Caki2 (cell line): ENCODE data around the gene ZNRF3. TPM values are rescaled to one million over a fixed set of nuclear protein-coding genes. Genes with fewer than 3 reads are reported as not detected.

Source experiments
- DNase-seq: peaks from one replicate; pipeline ENCODE4 v3.0.0-alpha.2; 2015; ENCODE audit warnings: low read depth
- in situ Hi-C: cut with HindIII; loops from 2 replicates; pipeline ENCODE4 v1.10.0; 2016; ENCODE audit warnings: low sequenced_read_pairs, low pct_unique_long_range_greater_than_20kb, mixed read lengths
- total RNA-seq: library from RNA; depleted of rRNA; stranded (reverse); fragments of >200 nt; shearing (Covaris generic); gene quantifications from 2 replicates; pipeline ENCODE4 v1.2.3, GENCODE V29; 2014; ENCODE audit warnings: low replicate concordance

The ZNRF3 gene
- total RNA-seq, 1 experiment from 2014 or later = 11.1 TPM

DNA sequence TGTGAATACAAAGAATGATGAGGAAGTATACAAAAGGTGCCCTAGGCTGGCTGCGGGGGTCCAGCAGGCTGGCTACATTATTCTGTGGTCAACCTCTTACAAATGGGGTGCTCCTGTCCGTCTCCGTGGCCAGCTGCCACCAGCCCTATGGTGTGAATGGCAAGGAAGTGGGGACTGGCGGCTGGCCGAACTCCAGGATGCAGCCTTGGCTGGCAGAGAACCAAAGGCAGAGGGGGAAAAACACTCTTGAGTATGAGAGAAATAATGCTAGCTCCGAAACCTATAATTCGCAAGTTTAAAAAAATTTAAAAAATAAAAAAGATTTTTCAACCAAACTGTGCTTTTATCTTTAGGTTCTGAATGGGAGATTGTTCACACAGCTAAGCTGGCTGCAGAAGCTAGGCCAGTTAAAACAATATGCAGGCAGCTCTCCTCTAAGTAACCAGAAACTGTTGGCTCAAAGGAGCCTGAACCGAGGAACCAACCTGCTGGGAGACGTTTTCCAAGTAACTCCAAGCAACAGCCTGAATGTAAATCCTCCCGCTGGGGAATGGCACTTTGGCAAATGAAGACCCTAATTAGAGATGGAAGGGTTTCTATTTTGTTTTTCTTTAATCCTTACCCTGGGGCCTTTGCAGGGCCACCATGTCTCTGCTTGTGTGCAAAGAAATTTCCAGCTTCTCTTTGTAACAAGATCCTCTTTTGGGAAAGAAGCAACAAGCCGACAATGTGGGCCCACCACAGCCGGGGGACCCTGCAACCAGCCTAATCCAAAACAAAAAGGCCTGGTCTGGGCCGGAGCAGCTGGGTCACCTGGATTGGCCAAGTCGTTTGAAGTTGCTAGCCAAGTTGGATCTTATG, 128.1 kb downstream of the ZNRF3 start:
- no peak for DNase-seq
- in situ Hi-C loops = no loop called here

DNA sequence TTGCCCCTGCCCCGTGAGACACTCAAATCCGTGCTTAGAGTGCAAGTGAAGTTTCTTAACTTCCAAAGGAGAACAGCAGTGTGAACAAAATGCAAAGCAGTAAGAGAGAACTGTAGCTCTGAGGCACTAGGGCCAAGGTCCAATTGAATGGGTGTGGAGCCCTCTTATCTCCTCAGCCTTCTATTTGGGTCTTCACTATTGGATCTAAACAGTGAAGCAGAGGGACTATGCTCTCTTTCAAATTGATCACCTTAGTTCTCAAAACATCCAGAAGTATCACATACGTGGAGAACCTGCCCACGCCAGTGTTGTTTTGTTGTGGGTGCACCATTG, 128.7 kb downstream of the ZNRF3 start:
- DNase-seq = no peak
- in situ Hi-C loops = no loop called here

DNA sequence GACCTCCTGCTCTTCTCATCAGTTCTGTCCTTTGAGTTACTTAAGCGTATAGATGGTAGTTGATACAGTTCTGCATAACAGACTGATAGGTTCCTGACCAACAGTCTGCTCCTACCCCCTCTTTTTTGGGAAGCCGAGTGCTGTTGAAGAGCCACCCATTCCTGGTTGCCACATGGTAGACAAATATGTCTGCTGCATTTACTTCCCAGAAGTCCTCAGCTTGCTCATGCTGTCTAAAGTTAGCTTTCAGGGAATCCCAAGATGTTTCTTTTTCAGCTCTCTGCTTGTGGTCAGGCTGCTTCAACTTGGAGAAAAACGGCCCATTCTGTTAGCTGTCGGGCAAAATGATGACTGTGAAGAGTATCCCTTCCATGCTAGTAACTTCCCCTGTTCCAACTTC, 129.6 kb downstream of the ZNRF3 start:
- DNase-seq = no peak
- in situ Hi-C loops = no loop called here

DNA sequence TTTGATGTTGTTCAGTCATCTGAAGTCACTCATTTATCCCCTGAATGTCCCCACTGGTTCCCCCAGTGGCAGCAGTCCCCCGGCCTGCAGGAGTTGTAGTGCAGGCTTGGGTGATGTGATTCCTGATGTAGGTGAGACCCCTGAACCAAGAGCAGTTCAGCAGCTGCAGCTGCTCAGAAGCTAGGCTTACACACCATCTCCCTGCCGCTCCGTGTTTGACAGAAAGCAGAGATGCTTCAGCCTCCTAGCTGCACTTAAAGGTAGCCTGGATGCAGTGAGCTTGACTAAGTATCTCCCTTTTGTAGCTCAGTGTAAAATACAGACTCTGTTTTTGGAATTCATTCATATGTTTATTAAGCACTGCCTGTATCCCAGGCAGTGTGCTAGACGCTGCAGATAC, 130.9 kb downstream of the ZNRF3 start:
- in situ Hi-C loops = no loop called here
- DNase-seq = no peak

DNA sequence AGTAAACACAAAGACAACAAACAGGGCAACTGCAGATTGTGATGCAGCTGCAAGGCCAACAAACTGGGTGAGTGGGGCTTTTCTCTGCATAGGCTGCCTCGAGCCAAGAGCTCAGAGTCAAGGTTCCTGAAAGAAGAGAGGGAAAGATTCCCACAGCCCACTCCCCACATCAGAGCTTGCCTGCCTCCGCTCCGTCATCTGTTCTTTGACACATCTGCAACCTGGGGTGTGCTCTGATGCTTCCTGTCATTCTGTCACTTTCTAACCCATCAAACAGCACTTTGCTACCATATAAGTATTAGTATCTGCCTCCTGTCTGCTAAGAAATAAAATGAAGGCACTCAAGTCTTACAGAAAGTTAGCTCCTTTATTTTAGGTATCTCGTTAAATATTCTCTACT, 131.4 kb downstream of the ZNRF3 start:
- no peak for DNase-seq
- in situ Hi-C loops = no loop called here

DNA sequence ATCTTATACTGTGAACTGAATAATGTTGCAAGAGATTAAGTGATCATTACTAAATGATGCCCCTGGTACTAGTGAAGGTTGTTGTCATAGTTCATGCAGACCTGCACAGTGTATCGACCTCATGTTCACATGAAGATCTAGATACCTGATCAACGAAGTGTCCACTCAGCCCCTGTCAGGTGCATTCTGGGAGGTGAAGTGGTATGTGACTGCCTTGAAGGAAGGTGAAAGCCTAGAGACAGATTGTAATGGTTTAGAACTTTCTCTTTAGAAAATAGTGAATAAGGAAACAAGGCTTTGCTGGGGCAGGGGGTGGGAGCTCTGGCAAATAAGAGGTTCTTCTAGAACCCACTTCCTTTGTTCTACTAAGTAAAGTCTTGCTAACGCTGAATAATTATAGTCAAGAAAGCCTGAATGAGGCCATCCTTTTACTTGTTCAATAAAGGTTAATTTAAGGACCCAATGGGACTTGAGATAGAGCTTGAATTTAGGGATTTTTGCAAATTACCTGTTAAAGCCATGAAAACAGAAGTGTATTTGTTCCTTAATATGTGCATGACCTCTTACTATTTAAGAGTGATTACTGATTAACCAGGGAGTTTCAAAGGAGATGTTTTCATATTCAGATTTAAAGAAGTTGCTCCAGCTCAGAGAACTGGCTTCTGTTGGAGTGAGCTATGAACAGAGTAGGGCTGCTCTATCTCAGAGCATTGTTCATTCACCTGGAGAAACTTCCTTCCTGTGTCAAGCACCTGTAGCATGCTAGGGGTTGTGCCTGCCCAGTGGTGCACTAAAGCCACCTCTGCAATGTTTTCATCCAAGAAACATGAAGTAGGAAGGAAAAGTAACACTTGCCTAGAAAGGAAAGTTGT, 132.9 kb downstream of the ZNRF3 start:
- peak; percentile 57 for DNase-seq

DNA sequence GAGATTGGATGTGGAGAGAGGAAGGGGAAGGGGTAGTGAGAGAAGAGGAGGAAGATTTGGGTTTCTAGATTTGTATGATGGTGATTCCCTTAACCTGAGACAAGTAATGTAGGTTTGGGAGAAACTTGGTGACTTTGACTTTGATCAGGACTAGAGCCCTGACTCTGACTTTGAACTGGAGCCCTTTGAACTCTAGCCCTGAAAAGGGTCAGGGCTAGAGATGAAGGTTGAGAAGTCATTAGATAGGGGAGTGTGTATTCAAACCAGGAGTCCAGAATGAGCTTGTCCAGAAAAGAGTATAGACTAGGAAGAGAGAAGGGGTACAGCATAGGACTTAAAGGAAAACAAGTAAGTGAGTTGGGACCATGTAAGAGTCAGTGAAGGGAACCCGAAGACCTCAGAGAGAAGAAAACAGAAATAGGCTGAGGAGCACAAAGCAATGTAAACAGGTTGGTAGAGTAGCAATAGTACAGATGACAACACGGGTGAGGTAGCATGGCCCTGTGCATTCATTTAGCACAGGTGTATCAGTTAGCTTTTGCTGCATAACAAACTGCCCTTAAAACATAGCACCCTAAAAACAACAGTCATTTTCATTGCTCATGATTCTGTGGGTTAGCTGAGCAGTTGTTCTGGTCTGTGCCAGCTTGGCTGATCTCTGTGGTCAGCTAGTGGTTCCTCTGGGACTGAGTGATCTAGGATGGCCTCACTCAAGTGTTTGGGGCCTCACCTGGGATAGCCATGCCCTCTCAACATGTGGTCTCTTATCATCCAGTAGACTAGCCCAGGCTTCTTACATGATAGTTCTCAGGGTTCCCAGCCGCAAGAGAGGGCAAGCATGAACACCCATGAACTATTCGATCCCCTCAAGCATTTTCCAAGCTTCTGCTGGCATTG, 135.2 kb downstream of the ZNRF3 start:
- in situ Hi-C loops = no loop called here
- DNase-seq = no peak

More for the DNA sequence above, 132.9 kb downstream of the ZNRF3 start:
- in situ Hi-C loops = no loop called here

DNA sequence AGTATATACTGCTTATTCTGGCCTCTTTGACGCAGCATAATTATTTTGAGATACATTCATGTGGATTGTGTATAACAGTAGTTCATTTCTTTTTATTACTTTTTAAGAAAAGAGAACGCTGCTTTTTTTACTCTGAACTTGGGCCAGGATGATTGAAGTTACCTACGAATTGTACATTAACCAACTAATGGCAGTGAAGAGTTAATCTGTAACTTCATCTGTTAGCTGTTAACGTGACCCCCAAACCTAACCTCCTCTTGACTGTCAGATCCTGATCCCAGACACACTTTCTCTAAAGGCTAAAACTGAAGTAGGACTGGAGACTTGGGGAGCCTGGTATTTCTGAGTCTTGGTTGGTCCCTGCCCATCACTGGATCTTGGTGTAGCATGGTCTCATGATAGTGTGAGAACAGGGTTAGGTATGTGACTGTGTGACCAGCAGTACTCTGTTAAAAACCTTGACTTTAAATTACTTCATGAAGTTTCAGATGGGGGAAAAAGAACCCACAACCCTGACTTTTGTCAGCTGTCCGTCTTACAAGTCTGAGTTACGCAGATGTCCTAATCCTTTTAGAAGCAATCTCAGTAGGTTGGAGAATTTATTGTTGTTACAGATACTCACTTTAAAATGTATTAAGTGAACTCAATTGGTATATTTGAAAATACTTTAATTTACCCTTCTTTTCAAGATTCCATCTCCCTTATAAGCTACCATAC, 138.9 kb downstream of the ZNRF3 start:
- peak; percentile 83 for DNase-seq
- in situ Hi-C loops = no loop called here

DNA sequence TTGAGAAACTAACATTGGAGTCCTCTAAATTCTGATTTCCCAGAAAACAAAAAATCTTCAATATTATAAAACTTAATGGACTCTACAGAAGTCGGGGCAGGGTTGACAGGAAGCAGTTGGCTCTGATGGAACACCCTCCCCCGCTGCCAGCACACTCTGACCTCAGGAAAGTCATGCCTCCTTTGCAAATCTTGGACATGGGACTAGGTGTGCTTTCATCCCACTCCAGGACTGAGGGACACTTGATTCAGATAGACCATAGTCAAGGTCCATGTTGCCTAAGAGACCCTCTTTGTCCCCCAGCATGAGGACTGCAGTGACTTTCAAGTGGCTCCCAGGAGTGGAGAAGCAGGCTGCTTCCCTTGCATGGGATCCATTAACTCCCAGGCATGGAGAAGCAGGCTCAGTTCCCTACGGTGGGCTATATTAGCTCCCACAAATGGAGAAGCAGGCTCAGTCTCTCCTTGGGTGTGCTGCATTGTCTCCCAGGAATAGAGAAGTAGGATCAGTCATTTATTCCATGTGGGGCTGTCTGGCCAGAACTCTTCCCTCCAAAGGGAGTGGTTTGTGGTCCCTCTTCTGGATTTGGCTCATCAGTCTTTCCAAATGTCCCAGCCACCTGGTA, 139.9 kb downstream of the ZNRF3 start:
- in situ Hi-C loops = no loop called here
- DNase-seq = no peak

DNA sequence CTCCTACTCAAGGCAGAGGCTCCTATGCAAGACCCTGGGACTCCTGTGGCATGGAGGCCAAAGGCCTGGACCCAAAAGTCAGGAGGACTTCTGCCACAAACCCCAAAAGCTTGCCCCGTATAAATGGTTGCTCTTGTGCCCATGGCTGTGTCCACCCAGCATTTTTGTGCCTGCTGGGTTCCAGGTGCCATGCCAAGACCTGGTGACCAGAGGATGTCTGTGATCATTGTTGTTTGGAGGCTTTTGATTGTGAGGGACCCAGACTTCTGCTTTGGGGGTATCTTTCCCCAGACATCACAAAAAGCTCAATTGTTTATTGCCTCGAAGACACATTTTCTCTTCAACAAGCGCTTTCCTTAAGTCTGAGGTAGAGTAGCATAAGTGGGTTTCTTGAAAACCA, 143.2 kb downstream of the ZNRF3 start:
- in situ Hi-C loops = no loop called here
- no peak for DNase-seq

DNA sequence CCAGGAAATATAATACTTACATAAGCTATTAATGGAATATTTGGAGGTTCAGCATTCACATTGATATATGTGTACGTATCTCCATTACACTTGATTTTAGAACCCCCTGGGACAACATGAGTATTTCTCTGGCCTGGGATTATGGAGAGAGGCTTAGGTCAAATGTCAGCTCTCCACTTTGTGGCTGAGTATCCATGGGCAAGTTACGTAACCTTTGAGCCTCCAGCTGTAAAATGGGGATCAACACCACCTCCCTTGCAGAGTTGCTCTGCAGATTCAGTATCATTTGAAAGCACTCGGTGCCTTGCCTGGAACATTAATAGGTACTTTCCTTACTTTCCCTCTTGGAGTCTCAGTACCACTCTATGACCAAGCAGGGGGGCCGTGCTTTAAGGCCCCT, 145.1 kb downstream of the ZNRF3 start:
- no peak for DNase-seq
- in situ Hi-C loops = no loop called here

DNA sequence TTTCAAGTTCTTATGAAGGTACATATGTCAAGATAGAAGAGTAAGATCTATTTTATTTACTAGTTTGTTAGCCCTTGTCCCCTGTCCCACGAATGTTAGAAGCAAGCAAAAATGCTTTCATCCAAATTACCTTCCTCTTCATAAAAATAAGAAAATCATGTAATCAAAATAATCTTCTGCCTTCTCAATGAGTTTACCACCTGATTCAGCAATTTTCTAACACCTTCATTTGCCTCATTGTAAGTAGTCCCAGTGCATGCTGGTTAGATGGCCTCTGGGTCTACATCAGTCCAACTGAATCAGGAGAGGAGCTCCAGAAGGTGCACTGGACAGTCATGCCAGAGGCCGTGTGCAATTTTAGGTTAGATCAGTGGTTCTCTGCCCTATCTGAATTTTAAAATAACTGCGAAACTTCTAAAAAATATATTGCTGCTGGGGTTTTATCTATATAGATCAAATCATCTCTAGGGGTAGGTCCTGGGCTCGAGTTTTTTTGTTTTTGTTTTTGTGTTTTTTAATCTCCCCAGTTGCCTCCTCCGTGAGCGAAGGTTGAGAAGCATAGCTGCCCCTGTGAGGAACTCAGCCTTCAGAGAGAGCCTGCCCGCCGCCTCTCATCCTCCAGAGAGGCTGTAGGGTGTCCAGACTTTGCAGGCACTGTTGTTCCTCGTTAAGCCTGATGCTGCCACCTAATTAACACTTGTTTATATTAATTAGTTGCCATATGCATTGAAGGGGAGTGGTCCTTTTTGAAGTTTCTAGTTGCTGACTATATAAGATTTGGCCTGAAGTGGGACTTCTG, 146.0 kb downstream of the ZNRF3 start:
- in situ Hi-C loops = no loop called here
- DNase-seq = no peak

DNA sequence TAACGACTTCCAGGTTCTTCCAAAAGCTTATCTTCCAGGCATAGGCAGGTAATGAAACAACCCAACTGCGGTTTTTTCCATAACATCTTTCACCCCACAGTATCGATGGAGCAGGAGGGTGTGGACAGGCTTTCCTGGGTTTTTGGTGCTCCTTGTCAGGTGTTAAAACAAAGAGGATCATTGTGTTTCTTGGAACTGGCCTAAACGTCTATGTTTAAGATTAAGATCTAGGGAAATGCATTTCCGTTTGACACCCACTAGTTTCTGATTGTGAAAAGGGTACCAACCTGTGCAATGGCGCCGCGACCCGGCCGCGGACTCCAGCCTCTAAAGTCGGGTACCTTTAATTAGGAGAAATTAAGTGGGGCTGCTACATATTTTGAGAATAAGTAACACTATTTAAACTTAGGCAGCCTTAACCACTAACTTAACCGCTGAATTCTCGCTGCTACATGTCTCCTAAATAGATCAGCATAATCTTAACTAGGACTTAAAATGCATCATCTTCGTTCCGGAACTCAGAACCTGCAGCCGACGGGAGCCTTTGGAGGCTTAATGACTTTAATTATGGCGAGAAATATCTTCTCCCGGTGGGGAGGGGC, 146.7 kb downstream of the ZNRF3 start:
- DNase-seq = peak; percentile 73
- in situ Hi-C loops = no loop called here

DNA sequence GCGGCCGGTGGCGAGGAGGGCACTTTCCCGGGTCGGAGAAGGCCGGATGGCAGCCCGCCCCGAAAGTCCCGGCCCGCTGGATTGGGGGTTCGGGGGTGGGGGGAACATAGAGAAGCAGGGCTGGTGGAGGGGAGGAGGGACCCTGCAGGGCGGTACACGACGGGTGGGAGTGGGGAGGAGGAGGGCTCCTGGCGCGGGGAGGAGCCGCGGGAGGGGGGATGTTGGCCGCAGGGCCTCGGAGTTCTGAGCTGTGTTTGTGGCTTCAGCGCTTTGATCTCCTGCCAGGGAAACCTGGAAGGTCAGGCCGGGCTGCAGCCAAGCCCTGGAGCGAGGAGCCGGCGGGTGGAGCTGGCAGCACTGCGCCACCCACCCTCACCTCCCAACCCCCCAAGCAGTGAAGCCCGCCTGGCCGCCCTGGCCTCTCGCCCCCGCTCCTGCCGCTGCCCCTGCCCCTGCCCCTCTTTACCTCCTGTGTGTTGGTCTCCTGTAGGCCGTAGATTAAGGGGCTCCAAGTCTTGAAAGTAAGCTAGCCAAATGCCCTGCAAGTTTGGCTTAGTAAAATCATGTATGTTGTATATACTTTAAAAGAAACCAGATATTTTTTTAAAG, 147.3 kb downstream of the ZNRF3 start:
- DNase-seq = peak; percentile 84
- in situ Hi-C loops = no loop called here

DNA sequence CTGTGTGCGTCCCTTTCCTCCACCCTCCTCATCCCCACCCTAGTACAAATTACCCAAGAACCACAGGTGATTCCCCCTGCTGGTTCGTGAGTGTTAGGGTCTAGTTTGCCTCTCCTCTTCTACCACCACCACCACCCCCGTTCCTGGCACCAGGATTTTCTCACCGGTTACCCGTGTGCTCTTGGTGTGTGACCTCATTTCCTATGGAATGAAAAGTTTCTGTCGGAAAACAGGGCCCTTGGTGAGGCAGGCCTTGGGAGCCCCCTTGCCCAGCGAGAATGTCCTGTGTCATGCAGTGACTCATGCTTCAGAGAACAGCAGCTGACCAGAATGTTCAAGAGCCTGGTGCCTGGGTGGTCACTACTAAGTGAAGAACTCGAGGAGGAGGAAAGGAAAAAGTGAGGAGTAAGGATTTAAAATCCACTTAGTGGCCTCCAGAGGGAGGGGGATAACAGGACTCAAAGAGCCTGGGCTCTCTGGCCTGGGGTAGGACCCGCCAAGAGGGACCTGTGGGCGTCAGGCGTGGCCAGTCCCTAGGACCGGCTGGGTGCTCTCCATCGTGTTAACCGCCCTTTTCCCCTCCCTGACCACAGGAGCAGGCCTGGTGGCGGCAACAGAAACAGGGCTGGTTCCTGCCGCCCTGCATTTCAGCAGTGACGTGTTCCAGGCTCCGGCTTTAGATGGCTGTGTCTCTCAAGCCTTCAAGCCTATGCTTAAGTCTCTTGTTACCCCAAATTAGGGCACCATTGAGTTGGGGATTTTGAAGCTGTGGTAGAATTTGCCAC, 148.0 kb downstream of the ZNRF3 start:
- peak; percentile 99 for DNase-seq
- in situ Hi-C loops = no loop called here
